Right kidney (tissue), 1 donor: ENCODE data around the gene DPYSL4.

Experiments
- DNase-seq: peaks from one replicate; pipeline ENCODE4 v3.0.0-alpha.2; 2016

The DPYSL4 gene

GRCh38 chr10:132225849-132226205 is 39.1 kb downstream of the DPYSL4 start:
- no peak for DNase-seq

- DNase-seq = no peak
Observed at GRCh38 chr10:132226586-132227405, 40.0 kb downstream of the DPYSL4 start.

- no peak for DNase-seq
Observed at GRCh38 chr10:132227851-132228390, 41.2 kb downstream of the DPYSL4 start.

GRCh38 chr10:132228616-132229015 is 41.9 kb downstream of the DPYSL4 start:
- DNase-seq = no peak

- DNase-seq = no peak
Observed at GRCh38 chr10:132229096-132229495, 42.3 kb downstream of the DPYSL4 start.

- DNase-seq = no peak
Observed at GRCh38 chr10:132229834-132230556, 43.2 kb downstream of the DPYSL4 start.

GRCh38 chr10:132230557-132231210 is 43.9 kb downstream of the DPYSL4 start:
- no peak for DNase-seq

GRCh38 chr10:132231656-132232022 is 44.9 kb downstream of the DPYSL4 start:
- no peak for DNase-seq

- no peak for DNase-seq
Observed at GRCh38 chr10:132232023-132232951, 45.5 kb downstream of the DPYSL4 start.

- no peak for DNase-seq
Observed at GRCh38 chr10:132232981-132233380, 46.2 kb downstream of the DPYSL4 start.

GRCh38 chr10:132233501-132234085 is 46.8 kb downstream of the DPYSL4 start:
- DNase-seq = no peak

GRCh38 chr10:132234860-132235259 is 48.1 kb downstream of the DPYSL4 start:
- no peak for DNase-seq

- no peak for DNase-seq
Observed at GRCh38 chr10:132236161-132236560, 49.4 kb downstream of the DPYSL4 start.

GRCh38 chr10:132236881-132237280 is 50.1 kb downstream of the DPYSL4 start:
- no peak for DNase-seq

GRCh38 chr10:132237396-132237795 is 50.6 kb downstream of the DPYSL4 start:
- DNase-seq = no peak

GRCh38 chr10:132237871-132238270 is 51.1 kb downstream of the DPYSL4 start:
- DNase-seq = no peak

GRCh38 chr10:132238371-132239125 is 51.8 kb downstream of the DPYSL4 start:
- DNase-seq = no peak

- no peak for DNase-seq
Observed at GRCh38 chr10:132239126-132240031, 52.6 kb downstream of the DPYSL4 start.

GRCh38 chr10:132240156-132240555 is 53.4 kb downstream of the DPYSL4 start:
- no peak for DNase-seq

GRCh38 chr10:132240581-132240980 is 53.8 kb downstream of the DPYSL4 start:
- no peak for DNase-seq
